Measurements from ENCODE around the gene TTLL7. TPM values are rescaled to one million over a fixed set of nuclear protein-coding genes. Genes with fewer than 3 reads are reported as not detected.

TTLL7 gene
- total RNA-seq, 2 experiments from 2014 or later: 0.41 to 1.4 TPM

- Mint-ChIP-seq H3K36me3 (ENCODE audit: low read depth) (no peaks in the 10 kb centered on the region), H3K27ac (no peak overlapping the region), H3K4me1 (ENCODE audit: low read depth) (no peaks in the 10 kb centered on the region), H3K27me3 (peaks cover 13% of the 10 kb centered on the region), H3K4me3 (no peak overlapping the region), H3K9me3 (peaks cover 5% of the 10 kb centered on the region)
- no peak for TF ChIP-seq CTCF (IDR thresholded peaks at IDR 0.05)
- intact Hi-C loops (cut with micrococcal nuclease): no loop called here
- ChIA-PET POLR2A (no interaction called here), CTCF (no interaction called here)
- DNase-seq (no peak), ATAC-seq (no peak)
These were observed 111.4 kb downstream of the TTLL7 start for GRCh38 chr1:83887483-83887882.

- ATAC-seq: no peak
- H3K4me1 Mint-ChIP-seq (ENCODE audit: low read depth): no peaks in the 10 kb centered on the region
- H3K27me3 Mint-ChIP-seq: peaks cover 9% of the 10 kb centered on the region
- no peaks in the 10 kb centered on the region for H3K36me3 Mint-ChIP-seq (ENCODE audit: low read depth)
- DNase-seq: no peak
- CTCF ChIA-PET: no interaction called here
- H3K4me3 Mint-ChIP-seq: no peak overlapping the region
- no peak for TF ChIP-seq CTCF (IDR thresholded peaks at IDR 0.05)
- intact Hi-C loops (cut with micrococcal nuclease): no loop called here
- POLR2A ChIA-PET: no interaction called here
- peaks cover 4% of the 10 kb centered on the region for H3K9me3 Mint-ChIP-seq
- no peak overlapping the region for H3K27ac Mint-ChIP-seq
These were observed 115.0 kb downstream of the TTLL7 start for GRCh38 chr1:83883979-83884378.

GRCh38 chr1:83882906-83883305, 116.0 kb downstream of the TTLL7 start:
- POLR2A ChIA-PET: no interaction called here
- CTCF ChIA-PET: no interaction called here
- ATAC-seq (no peak), DNase-seq (no peak)
- Mint-ChIP-seq H3K4me1 (ENCODE audit: low read depth) (no peaks in the 10 kb centered on the region), H3K9me3 (no peaks in the 10 kb centered on the region), H3K27me3 (peaks cover 8% of the 10 kb centered on the region), H3K36me3 (ENCODE audit: low read depth) (no peaks in the 10 kb centered on the region), H3K27ac (no peak overlapping the region), H3K4me3 (no peak overlapping the region)
- TF ChIP-seq CTCF (IDR thresholded peaks at IDR 0.05): no peak
- intact Hi-C loops (cut with micrococcal nuclease): no loop called here

GRCh38 chr1:83872515-83872914, 126.4 kb downstream of the TTLL7 start:
- Mint-ChIP-seq H3K27me3 (peaks cover 2% of the 10 kb centered on the region), H3K4me1 (ENCODE audit: low read depth) (no peaks in the 10 kb centered on the region), H3K9me3 (no peaks in the 10 kb centered on the region), H3K4me3 (no peak overlapping the region), H3K36me3 (ENCODE audit: low read depth) (no peaks in the 10 kb centered on the region), H3K27ac (no peak overlapping the region)
- ChIA-PET CTCF (no interaction called here), POLR2A (no interaction called here)
- intact Hi-C loops (cut with micrococcal nuclease): no loop called here
- DNase-seq (no peak), ATAC-seq (no peak)
- TF ChIP-seq CTCF (IDR thresholded peaks at IDR 0.05): no peak

GRCh38 chr1:83864991-83865390, 133.9 kb downstream of the TTLL7 start:
- no peak for TF ChIP-seq CTCF (IDR thresholded peaks at IDR 0.05)
- H3K27me3 Mint-ChIP-seq: no peaks in the 10 kb centered on the region
- H3K9me3 Mint-ChIP-seq: no peaks in the 10 kb centered on the region
- no peaks in the 10 kb centered on the region for H3K36me3 Mint-ChIP-seq (ENCODE audit: low read depth)
- no peak for DNase-seq
- ATAC-seq: no peak
- CTCF ChIA-PET: no interaction called here
- intact Hi-C loops (cut with micrococcal nuclease): no loop called here
- peaks cover 11% of the 10 kb centered on the region for H3K4me1 Mint-ChIP-seq (ENCODE audit: low read depth)
- POLR2A ChIA-PET: no interaction called here
- H3K4me3 Mint-ChIP-seq: no peak overlapping the region
- no peak overlapping the region for H3K27ac Mint-ChIP-seq
